Measurements from ENCODE around the gene EMX2.
A peak's percentile ranks its signal among the peaks of the same experiment; 100 is the strongest.
"Not testable (repeated sequence)": the region's sequence is repeated elsewhere in the genome, so short reads cannot be mapped to it uniquely, and the experiment has no call there.

The EMX2 gene

DNA sequence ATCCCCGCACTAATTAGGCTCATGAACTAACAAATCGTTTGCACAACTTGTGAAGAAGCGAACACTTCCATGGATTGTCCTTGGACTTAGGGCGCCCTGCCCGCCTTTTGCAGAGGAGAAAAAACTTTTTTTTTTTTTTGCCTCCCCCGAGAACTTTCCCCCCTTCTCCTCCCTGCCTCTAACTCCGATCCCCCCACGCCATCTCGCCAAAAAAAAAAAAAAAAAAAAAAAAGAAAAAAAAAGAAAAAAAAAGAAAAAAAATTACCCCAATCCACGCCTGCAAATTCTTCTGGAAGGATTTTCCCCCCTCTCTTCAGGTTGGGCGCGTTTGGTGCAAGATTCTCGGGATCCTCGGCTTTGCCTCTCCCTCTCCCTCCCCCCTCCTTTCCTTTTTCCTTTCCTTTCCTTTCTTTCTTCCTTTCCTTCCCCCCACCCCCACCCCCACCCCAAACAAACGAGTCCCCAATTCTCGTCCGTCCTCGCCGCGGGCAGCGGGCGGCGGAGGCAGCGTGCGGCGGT is at the start of gene EMX2:
TSS of gene EMX2 (plus strand) at position 41 of the 519 bp plus-strand sequence. CDS start 522 bp downstream, outside the sequence.
- DNase-seq, result no peak

DNA sequence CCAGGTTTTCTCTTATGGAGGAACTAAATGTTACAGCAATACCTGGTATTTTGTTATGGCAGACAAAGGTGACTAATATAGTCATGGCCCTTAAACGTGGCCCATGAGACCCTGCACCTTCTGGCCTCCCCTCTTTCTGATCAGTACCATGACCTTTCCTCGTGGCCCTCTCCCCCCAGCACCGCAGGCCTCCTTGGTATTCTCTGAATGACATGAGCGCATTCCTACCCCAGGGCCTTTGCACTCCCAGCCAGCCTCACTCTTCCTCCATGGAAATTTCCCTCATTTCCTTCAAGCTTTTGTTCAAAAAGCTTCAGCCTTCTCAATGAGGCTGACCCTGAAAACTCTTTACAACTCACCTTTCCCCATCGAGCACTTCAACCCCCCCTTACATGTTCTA is 46.5 kb upstream of the EMX2 start:
- DNase-seq, result no peak

- DNase-seq, result peak; percentile 53 to 93
Observed at GRCh38 chr10:117496616-117497028, 45.9 kb upstream of the EMX2 start.

DNA sequence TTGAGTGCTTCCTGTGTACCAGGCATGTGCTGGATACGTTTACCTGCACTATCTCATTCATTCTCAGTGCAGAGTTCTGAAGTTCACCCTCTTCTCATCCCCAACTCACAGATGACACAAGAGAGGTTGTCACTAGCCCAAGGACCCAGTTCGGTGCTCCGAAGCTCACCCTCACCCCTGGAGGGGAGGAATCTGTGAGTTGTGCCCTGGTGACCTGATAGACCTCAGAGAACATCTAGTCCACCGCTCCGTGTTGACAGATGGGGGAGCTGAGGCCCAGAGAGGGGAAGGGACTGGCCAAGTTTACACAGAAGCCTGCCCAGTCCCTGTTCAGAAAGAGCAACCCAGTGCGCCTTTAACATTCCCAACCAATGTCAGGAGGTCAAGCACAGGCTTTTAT is 44.8 kb upstream of the EMX2 start:
- DNase-seq, result no peak

GRCh38 chr10:117499248-117500105 is 43.1 kb upstream of the EMX2 start:
- DNase-seq, result no peak

- no peak for DNase-seq
Observed at GRCh38 chr10:117500456-117500855, 42.1 kb upstream of the EMX2 start.

GRCh38 chr10:117501460-117502035 is 41.0 kb upstream of the EMX2 start:
- DNase-seq, result no peak

DNA sequence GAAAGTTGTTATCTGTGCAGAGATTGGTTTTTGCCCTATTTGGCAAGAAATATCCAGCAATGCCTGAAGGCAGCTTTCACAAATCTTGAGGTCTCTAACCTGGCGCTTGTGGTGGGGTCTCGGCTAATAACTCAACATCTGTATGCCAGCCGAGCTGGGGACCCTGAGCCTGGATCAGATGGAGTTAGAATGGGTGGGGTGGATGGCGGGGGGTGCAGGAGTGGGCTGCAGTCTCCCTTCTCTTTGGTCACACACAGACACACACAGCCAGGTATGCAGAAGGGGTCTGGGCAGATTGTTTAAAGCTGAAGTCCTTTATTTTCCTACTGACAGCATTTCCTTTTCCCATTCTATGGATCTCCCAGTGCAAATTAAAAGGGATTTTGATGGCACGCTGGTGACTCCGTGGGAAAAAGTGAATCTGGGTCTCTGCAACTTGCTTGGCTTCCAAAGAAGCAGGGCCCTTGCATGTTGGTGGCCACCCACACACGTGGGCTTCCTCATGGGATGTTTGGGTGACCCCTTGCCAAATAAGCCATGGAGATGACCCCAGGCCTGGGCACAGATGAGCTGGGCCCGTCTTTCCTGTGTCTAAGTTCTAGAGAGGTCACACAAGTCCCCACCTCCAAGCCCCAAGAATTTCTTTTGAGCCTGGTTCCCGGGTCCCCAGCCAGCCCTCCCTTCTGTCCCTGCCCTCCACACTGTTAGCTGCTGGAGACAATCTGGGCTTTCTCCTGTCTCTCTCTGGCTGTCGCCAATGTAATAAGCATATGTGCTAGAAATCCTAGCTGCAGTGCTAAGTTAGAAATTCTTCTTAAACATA is 39.9 kb upstream of the EMX2 start:
- no peak for DNase-seq

- no peak for DNase-seq
Observed at GRCh38 chr10:117503244-117504205, 39.0 kb upstream of the EMX2 start.

DNA sequence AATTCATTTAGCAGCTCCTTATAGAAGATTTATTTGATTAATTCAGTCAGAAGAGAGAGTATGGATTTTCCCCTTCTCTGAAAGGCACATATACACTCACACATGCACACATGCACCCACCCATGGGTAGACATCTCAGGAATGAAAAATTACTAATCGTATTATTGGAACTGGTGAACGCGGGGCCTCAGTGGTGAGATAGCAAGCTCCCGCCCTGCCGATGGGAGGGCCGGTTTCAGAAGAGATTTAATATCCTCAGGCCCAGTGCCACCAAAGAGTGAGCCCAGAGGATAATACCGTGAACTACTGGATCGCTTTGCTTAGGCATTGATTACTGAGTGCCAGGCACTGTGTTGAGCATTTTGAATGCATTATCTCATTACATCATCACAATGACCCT is 38.0 kb upstream of the EMX2 start:
- DNase-seq, result no peak

- not testable (repeated sequence) for DNase-seq
Observed at GRCh38 chr10:117507081-117507480, 35.5 kb upstream of the EMX2 start.

DNA sequence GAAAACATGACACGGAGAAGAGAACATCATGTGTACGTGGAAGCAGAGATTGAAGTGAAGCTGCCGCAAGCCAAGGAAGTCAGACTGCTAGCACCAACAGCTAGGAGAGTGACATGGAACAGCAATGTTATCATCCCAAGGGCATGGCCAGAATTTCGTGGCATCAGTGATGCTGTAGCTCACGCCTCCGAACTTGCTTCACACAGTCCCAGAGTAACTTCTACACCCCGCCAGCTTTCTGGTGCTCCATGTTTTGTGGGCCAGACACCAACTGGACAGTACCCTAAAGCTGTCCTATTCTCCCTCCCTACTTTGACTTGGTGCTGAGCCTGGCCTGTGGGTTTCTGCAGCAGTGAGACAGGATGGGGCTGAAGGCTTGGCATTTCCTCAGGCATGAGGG is 33.0 kb upstream of the EMX2 start:
- no peak for DNase-seq

GRCh38 chr10:117511601-117512390 is 30.8 kb upstream of the EMX2 start:
- no peak for DNase-seq

- no peak for DNase-seq
Observed at GRCh38 chr10:117514971-117515370, 27.6 kb upstream of the EMX2 start.

DNA sequence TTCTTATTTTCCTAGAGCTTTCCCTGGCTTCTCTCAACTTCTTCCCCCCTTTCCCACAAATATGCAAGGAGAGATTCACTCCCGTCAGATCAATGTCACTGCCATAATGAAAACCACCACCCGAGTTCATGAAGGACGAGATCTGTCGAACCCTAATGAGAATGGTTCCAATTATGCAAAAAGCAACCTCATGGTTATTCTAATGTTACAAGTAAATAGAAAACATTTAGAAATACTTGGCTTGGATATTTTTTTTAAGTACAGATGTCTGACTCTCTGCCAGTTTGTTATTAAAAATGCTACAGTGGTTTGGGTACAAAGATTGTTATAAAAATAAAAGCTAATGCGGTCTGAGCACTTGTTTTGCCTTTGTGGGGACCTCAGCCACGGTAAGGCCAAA is 25.9 kb upstream of the EMX2 start:
- no peak for DNase-seq

- no peak for DNase-seq
Observed at GRCh38 chr10:117518246-117518645, 24.3 kb upstream of the EMX2 start.

DNA sequence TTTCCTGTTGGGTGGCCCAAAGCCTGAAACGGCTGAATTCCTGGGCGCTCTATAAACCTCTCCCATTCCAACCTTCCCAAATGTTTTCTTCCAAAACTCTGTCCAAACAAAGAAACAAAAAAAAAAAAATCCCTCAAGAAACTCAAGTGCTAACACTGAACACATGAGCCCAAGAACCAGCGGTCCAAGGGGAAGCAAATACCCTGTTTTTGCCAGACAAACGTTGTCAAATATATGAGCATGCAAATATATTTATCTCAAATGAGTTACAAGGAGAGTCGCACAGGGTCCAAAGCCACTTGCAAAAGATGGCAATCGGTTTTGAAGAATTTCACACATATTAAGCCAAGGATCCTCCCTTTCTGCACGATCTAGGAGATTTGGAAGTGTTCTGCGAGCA is 23.3 kb upstream of the EMX2 start:
- no peak for DNase-seq

GRCh38 chr10:117519879-117520278 is 22.7 kb upstream of the EMX2 start:
- DNase-seq, result no peak

DNA sequence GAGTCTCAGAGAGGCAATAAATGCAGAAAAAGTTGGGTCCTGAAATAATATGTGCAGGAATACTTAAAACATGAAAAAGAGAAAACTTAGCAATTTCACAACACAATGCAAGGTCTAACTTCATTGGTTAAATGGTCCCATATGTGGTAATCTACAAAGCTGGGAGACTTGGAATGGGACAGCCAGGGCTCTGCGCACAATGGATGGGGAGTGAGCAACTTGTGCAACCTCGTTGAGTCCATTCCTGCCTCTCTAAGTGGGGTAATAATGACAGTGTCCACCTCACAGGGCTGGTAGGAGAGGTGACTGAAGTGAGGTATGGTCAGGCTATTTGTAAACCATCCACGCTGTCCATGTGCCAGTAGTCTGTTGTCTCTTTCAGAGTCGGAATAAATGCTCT is 11.8 kb upstream of the EMX2 start:
- no peak for DNase-seq

GRCh38 chr10:117531371-117532002 is 11.1 kb upstream of the EMX2 start:
- DNase-seq, result no peak

- DNase-seq, result no peak
Observed at GRCh38 chr10:117532003-117532385, 10.6 kb upstream of the EMX2 start.
